K562 (cell line): ENCODE data around the gene JPH4.

Experiments
- CTCF ChIP-seq, 3 experiments: IDR thresholded peaks in 2 of 3; conservative IDR thresholded peaks in 1 of 3; 2 replicates each; pipeline ENCODE4 v1.5.1; 2011 to 2012; ENCODE audit warnings: low read length in 3 of 3, mild to moderate bottlenecking in 3 of 3, control low read depth in 2 of 3, improper control_type of control experiment in 1 of 3, inconsistent platforms in 1 of 3, low read depth in 1 of 3, mixed read lengths in 1 of 3, moderate library complexity in 1 of 3; ENCODE audit not compliant: insufficient read depth in 2 of 3
- SNRNP70 ChIP-seq: fragments of 200-400 bp; formaldehyde crosslinking; optimal IDR thresholded peaks from 2 replicates; pipeline ENCODE3; 2017; ENCODE audit warnings: low read depth, low read length
- ZNF57 ChIP-seq: fragments of 450-650 bp; formaldehyde crosslinking; IDR thresholded peaks from 2 replicates; pipeline ENCODE4 v1.4.0; 2020; ENCODE audit warnings: mild to moderate bottlenecking, moderate library complexity

DNA sequence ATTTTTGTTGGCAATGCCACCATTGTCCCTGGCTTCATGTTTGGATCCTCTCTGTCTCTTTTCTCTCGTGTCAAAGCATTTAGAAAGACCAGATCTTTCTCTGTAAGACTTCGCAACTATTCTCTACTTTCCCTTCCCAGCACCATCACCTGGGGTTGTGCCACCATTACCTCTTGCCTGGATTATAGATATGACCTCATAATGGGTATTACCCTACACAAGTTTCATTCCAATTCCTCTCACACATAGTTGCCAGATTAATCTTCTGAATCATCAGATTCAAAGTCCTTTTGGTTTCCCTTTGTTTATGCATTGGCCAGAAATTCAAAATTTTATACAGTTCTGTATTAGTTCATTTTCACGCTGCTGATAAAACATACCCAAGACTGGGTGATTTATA lies 30.4 kb upstream of the JPH4 start:
- TF ChIP-seq ZNF57 (CRISPR knock-in tag) (no peak), SNRNP70 (no peak), CTCF (IDR thresholded peaks at IDR 0.05 in 2 of 3, conservative IDR thresholded peaks at IDR 0.05 in 1 of 3; ENCODE audit: insufficient read depth in 2 of 3, low read depth in 1 of 3, low read length in 3 of 3) (no peak)
